ENCODE results near the gene KCNJ12.
"Not testable (repeated sequence)": the region's sequence is repeated elsewhere in the genome, so short reads cannot be mapped to it uniquely, and the experiment has no call there.

The KCNJ12 gene

DNA sequence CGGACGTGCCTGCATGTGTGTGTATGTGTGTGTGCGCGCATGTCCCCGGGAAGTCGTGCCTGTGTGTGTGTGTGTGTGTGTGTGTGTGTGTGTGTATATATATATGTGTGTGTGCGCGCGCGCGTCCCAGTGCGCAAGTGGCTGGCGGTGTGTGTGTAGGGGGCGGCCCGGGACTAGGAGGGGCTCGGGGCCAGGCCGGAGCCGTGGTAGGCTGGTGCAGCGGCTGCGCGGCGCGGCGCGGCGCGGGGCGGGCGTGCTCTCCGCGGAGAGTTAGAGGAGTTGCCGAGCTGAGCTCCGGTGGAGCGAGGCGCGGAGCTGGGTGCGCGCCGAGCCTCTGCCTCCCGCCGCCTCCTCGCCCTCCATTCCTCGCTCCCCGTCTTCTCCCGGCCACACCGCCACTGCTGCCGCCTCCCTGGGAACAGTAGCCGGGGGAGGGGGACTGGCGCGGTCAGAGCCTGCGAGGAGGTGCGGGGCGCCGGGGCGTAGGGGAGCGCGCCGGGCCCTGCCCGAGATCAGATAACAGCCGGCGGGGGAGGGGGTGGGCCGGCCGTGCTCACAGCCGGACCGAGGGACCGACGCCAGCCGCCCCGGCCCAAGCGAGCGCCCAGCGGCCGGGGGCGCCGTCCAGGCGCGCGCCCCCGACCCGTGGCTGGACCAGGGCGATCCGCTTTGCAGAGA, at the start of gene KCNJ12:
Gene KCNJ12, plus strand, starts transcription at position 277 of the 678 bp plus-strand sequence. CDS start 38,986 bp downstream, outside the sequence.
- TF ChIP-seq, protein P1, sequence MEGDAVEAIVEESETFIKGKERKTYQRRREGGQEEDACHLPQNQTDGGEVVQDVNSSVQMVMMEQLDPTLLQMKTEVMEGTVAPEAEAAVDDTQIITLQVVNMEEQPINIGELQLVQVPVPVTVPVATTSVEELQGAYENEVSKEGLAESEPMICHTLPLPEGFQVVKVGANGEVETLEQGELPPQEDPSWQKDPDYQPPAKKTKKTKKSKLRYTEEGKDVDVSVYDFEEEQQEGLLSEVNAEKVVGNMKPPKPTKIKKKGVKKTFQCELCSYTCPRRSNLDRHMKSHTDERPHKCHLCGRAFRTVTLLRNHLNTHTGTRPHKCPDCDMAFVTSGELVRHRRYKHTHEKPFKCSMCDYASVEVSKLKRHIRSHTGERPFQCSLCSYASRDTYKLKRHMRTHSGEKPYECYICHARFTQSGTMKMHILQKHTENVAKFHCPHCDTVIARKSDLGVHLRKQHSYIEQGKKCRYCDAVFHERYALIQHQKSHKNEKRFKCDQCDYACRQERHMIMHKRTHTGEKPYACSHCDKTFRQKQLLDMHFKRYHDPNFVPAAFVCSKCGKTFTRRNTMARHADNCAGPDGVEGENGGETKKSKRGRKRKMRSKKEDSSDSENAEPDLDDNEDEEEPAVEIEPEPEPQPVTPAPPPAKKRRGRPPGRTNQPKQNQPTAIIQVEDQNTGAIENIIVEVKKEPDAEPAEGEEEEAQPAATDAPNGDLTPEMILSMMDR (conservative IDR thresholded peaks at IDR 0.05; ENCODE audit: low read depth, low read length): no peak
- peak within 1 kb of the TSS; percentile 29 for H3K4me3 ChIP-seq (ENCODE audit: low read length)

DNA sequence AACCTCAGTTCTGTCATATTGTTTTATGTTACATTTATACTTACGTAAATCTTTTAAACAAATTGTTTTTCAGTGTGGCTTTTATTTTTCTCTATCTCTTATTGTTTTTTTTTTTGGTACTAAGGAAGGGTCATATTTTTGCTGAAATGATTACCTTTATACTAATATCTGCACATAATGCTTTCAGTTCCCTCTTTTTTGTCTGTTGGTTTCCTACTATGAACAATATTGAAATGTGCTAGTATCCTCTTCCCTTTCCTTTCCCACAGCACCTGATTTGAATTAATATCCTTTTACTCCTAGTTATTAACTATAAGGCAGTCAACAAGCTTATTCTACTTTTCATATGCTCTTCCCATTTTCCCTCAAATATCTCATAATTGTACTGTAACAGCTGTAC, 48.2 kb upstream of the KCNJ12 start:
- not testable (repeated sequence) for DNase-seq (ENCODE audit: low read depth)

More for the DNA sequence above, at the start of gene KCNJ12:
- no peak for DNase-seq (ENCODE audit: low read depth)

DNA sequence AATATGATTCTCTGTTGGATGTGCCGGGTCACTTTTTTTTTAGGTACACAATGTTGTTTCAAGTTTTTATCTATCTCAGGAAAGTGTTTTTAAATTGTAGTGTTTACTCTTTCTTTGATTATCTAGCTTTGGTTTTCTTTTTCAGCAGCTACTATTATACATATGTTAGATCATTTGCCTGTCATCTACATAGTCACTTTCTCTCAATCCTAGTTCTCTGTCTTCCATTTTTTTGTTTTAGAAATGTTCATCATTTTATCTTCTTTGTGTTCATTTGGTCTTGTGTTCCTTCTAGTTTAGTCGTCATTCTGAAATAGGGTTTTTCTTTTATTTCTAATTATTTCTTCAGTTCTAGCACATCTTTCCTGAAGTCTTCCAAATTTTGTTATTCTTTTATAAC, 47.4 kb upstream of the KCNJ12 start:
- DNase-seq (ENCODE audit: low read depth): not testable (repeated sequence)

More for the DNA sequence above, 48.2 kb upstream of the KCNJ12 start:
- H3K4me3 ChIP-seq (ENCODE audit: low read length): not testable (repeated sequence)

DNA sequence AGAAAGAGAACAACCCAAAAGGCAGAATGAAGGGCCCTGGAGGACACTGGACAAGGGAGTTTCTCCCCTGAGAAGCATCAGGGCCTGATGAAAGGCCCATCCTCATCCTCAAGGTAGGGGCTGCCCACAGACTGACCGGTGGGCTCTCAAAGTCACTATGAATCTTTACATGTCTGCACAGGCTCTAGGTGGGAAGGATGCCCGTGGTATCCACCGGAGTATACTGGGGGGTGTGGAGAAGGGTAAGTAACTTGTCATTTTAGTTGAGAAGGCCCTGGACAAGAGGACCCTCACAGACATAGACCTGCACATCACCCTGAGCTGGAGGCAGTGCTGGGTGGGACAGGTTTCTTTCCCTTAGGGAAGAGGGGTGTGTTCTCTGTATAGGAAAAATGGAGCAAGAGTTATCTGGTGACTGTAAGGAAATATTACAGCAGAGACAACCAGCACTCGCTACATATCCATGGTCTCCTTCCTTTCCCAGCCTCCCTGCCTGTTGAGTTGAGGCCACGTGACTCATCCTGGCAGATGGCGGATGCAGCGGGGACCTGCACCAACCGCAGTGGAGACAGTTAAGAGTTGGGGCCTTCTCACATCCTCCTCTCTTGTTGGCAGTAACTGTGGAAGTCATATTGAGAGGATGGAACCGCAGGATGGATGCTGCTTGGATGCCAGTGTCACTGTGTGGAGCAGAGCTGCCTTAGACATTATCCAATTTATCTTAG, 45.6 kb upstream of the KCNJ12 start:
- no peak for DNase-seq (ENCODE audit: low read depth)
- TF ChIP-seq, protein P1 (conservative IDR thresholded peaks at IDR 0.05; ENCODE audit: low read depth, low read length): no peak

More for the DNA sequence above, 47.4 kb upstream of the KCNJ12 start:
- not testable (repeated sequence) for H3K4me3 ChIP-seq (ENCODE audit: low read length)

DNA sequence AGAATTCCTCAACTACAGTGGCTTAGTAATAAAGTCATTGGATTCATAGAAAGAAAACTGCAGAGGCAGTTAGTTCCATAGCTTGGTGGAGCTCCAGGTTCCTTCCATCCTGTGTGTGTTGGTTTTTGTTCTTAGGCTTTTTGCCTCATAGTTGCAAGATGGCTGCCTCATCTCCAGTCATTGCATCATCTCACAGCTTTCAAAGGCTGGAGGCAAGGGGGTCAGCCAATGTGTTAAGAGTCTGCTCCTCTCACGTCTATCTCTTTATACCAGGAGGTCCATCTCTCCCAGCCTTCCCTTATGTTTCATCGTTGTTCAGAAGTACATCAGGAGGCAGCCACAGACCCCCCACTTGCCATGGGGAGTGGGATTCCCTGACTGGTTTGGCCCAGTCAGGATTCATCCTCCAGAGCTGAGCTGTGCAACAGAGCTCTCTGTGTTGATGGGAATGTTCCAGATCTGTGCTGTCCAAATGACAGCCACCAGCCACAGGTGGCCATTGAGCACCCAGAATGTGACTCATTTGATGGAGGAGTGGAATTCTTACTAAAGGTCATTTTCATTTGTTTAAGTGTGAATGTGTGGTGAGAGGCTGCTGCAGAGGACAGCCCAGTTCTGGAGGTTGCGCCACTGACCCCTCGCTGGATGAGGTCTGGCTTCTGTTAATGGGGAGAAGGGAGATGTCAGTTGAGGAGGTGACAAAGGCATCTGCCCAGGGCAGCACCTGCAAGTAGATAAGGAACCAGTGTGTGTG, 39.4 kb upstream of the KCNJ12 start:
- not testable (repeated sequence) for DNase-seq (ENCODE audit: low read depth); H3K4me3 ChIP-seq (ENCODE audit: low read length)

More for the DNA sequence above, 45.6 kb upstream of the KCNJ12 start:
- H3K4me3 ChIP-seq (ENCODE audit: low read length): no peak overlapping the region

DNA sequence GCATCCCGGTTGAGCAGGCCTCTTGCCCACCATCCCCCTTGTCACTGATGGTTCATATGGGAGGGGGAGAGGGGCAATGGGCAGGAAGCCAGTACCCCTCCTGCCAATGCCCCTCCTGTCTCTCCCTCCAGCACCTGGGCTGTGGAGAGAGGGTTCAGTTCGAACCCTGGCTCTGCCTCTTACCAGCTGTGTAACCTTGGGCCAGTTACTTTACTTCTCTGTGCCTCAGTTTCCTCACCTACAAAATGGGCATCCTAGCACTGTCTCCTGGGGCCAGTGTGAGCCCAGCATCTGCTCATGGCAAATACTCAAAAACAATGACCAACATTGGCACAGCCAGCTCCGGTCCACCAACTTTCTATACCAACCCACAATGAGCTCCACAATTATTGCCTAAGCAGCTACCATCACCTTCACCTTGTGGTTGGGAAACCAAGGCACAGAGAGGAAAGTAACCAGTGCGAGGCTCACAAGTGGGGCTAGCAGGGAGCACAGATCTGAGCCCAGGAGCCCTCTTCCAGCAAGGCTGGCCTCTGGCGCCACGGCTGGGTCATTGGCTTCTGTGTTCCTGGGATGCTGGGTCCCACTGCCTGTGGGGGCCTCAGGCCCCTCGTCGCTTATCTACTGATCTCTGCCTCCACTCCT, 38.1 kb upstream of the KCNJ12 start:
- DNase-seq (ENCODE audit: low read depth); H3K4me3 ChIP-seq (ENCODE audit: low read length): not testable (repeated sequence)

DNA sequence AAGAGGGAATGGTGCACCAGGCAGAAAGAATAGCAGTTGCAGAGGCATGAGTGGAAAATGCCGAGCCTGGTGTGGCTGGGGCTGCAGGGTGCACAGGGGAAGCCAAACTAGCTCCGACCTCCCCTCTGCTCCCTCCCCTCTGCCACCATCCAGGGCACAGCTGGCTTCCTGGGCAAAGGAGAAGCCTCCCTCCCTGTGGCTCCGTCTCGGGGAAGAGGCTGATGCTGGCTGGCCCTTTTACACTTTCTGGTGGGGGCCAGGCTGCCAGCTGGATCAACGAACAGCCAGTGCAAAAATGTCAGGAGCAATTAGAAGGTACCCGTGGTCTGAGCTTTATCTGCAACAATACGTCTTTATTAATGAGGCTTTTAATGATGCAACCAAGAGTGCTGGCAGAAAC, 37.1 kb upstream of the KCNJ12 start:
- no peak for DNase-seq (ENCODE audit: low read depth)
- H3K4me3 ChIP-seq (ENCODE audit: low read length): no peak overlapping the region
- TF ChIP-seq, protein P1 (conservative IDR thresholded peaks at IDR 0.05; ENCODE audit: low read depth, low read length): no peak

DNA sequence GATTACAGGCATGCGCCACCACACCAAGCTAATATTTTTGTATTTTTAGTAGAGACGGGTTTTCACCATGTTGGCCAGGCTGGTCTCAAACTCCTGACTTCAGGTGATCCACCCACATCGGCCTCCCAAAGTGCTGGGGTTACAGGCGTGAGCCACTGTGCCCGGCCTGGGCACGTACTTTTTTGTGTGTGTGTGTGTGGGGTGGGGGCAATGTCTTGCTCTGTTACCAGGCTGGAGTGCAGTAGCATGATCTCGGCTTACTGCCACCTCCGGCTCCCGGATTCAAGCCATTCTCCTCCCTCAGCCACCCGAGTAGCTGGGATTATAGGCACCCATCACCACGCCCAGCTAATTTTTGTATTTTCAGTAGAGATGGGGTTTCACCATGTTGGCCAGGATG, 36.6 kb upstream of the KCNJ12 start:
- not testable (repeated sequence) for DNase-seq (ENCODE audit: low read depth); H3K4me3 ChIP-seq (ENCODE audit: low read length)

DNA sequence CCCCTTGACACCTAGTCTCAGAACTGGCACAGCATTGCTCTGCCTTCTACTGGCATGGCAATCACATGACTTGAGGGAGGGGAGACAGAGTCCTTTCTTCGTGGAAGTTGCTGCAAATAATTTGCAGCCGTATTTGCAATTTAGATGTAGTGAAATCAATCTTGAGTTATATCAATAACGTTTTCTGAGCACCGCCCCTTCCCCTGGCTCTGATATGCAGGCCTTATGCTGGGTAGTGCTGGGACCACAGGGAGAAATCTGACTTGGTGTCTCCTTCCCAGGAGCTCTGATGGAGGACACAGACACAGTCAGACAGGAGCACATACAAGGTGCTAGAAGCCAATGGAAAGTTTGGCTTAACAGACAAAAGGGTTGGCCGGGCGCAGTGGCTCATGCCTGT, 35.8 kb upstream of the KCNJ12 start:
- not testable (repeated sequence) for H3K4me3 ChIP-seq (ENCODE audit: low read length); DNase-seq (ENCODE audit: low read depth)

DNA sequence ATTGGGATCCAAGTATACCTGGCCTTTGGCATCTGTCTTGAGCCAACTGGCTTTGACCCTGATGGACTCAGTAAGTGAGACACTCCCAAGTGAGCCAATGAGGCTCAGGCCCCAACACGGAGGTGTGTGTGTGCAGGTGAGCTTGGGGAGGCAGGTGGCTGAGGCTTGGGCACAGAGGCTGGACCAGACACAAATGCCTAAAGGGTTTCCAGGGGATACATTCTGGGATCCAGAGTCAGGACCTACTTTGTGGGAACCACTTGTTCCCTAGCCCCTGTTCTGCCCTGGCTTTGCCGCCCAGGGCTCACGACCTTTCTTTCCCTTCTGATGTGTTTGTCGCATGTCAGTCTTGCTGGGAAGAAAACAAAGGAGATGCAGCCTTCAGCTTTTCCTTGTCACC, 34.9 kb upstream of the KCNJ12 start:
- H3K4me3 ChIP-seq (ENCODE audit: low read length); DNase-seq (ENCODE audit: low read depth): not testable (repeated sequence)

DNA sequence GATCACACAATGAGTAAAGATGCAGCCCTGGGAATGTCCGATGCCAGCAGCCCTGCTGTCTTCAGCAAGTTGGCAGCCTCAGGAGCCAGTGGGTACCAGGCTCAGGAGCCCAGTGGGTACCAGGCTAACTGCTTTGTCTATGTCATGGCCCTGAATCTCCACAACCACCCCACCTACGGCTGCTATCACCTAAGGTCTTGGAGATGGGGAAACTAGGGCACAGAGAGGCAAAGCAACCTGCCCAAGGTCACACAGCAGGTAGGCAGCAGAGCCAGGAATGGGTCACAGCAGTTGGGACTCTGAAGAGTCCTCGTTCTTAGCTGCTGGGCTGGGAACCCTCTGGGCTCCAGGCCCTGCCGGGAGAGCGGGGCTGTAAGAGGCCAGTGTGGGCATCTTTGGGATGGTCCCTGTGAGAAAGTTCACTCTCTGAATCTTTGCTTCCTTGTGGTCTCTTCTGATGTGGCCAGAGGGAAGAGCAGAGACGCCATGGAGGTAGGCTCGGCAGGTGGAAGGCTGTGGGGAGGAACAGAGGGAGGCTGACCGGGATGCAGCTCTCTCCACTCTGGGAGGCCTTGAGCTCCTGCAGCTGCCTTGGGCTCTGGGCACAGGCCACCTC, 34.1 kb upstream of the KCNJ12 start:
- DNase-seq (ENCODE audit: low read depth); H3K4me3 ChIP-seq (ENCODE audit: low read length): not testable (repeated sequence)

DNA sequence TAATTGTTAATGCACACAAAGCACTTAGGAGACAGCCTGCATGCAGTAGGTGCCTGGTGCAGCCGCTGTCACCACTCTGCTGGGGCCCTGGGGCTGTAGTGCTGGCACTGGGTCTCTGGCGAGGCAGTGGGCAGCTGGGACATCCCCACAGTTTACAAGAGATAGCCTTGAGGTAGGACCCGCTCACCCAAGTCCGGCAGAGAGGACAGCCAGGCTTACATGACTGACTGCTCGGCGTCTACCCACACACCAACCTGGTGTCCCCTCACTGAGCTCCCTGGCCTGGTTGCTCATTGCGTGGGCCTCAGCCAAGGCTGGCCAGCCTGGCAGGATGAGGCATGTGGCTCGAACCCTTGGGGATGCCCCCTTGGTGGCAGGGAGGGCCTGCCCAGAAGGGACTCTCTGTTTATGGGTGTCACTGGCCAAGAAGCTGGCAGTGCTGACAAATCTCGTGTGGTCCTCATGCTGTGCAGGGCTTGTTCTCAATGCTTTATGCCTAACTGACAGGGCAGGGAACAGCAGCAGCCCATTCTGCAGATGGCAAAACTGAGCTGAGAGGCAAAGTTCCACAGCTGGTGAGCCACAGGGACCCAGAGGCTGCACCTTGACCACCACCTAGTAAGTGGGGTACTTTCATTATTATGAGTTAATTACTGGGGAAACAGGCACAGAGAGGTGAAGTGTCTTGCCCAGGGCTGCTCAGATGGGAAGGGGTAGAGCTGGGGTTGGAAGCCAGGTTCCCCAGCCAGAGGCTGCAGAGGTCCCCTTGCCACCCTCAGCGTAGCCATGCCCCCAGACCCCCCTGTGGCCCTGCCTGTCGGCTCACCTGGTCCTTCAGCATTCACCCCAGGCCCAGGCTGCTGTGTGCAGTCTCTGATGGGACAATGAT, 32.9 kb upstream of the KCNJ12 start:
- H3K4me3 ChIP-seq (ENCODE audit: low read length); DNase-seq (ENCODE audit: low read depth): not testable (repeated sequence)

DNA sequence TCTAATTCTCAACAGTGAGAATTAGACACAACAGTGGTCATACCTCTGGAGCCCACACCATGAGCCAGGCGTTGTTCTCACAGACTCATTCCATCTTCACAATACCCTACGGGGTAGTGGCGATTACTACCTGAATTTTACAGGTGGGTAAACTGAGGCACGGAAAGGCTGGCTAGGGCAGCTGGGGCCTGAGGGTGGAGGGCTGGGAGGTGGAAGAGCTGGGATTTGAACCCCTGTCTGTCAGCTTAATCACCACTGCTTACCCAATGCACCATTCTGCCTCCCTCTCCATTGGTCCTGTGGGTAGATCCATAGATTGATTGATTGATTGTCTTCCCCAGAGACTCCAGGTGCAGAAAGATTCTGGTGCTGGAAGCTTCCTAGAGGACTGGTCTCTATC, 31.4 kb upstream of the KCNJ12 start:
- H3K4me3 ChIP-seq (ENCODE audit: low read length); DNase-seq (ENCODE audit: low read depth): not testable (repeated sequence)

Measured in retinal pigment epithelial cell (primary cell).